K562 (cell line): ENCODE measurements around the gene DDX23. TPM values are rescaled to one million over a fixed set of nuclear protein-coding genes. Genes with fewer than 3 reads are reported as not detected.

Experiments
- AFF4 ChIP-seq: sonication (generic); formaldehyde crosslinking; IDR thresholded peaks from 2 replicates; pipeline ENCODE4 v1.8.0; 2023; ENCODE audit warnings: mild to moderate bottlenecking, missing genetic modification reagents
- CBFB ChIP-seq: sonication (generic); formaldehyde crosslinking; IDR thresholded peaks from 2 replicates; pipeline ENCODE4 v1.4.0; 2020; ENCODE audit warnings: mild to moderate bottlenecking, missing genetic modification reagents
- CTBP1 ChIP-seq: fragments of 450-650 bp; IDR thresholded peaks from 2 replicates; pipeline ENCODE4 v1.6.1; 2016; ENCODE audit warnings: borderline replicate concordance
- ETV6 ChIP-seq, 3 experiments: fragments of 150-350 bp in 1 of 3; sonication (generic) in 1 of 3; formaldehyde crosslinking in 1 of 3; IDR thresholded peaks; 2 replicates each; pipeline versions ENCODE4 v1.6.1 to v1.8.0; 2014 to 2022; ENCODE audit warnings: borderline replicate concordance in 2 of 3, low read depth in 2 of 3, antibody characterized with exemption in 1 of 3, low read length in 1 of 3, mild to moderate bottlenecking in 1 of 3, missing genetic modification reagents in 1 of 3
- HDAC1 ChIP-seq, 2 experiments: fragments of 450-650 bp; IDR thresholded peaks; 2 replicates each; pipeline ENCODE4 v1.6.1; 2016 to 2017; ENCODE audit warnings: inconsistent platforms in 1 of 2, mild to moderate bottlenecking in 1 of 2, moderate library complexity in 1 of 2
- LCOR ChIP-seq: sonication (generic); formaldehyde crosslinking; IDR thresholded peaks from 2 replicates; pipeline ENCODE4 v1.8.0; 2022; ENCODE audit warnings: mild to moderate bottlenecking, missing genetic modification reagents
- MEF2A ChIP-seq: IDR thresholded peaks from 2 replicates; pipeline ENCODE4 v1.6.1; 2011; ENCODE audit warnings: low read depth, mild to moderate bottlenecking, low read length, moderate library complexity; ENCODE audit not compliant: control insufficient read depth
- POLR2B ChIP-seq: fragments of 450-650 bp; IDR thresholded peaks from 2 replicates; pipeline ENCODE4 v1.6.1; 2018; ENCODE audit warnings: low read depth; ENCODE audit not compliant: partially characterized antibody
- PRDM10 ChIP-seq: fragments of 450-650 bp; IDR thresholded peaks from 2 replicates; pipeline ENCODE4 v1.6.1; 2018; ENCODE audit not compliant: partially characterized antibody
- RUNX1 ChIP-seq: sonication (generic); IDR thresholded peaks from 2 replicates; pipeline ENCODE4 v1.6.1; 2016; ENCODE audit warnings: antibody characterized with exemption, low read depth
- SRSF3 ChIP-seq: fragments of 200-400 bp; formaldehyde crosslinking; IDR thresholded peaks from 2 replicates; pipeline ENCODE4 v1.6.1; 2016; ENCODE audit warnings: mild to moderate bottlenecking, low read length, moderate library complexity; ENCODE audit not compliant: insufficient read depth
- TEAD4 ChIP-seq, 2 experiments: sonication (generic) in 1 of 2; formaldehyde crosslinking in 1 of 2; IDR thresholded peaks; 2 replicates each; pipeline versions ENCODE4 v1.6.1 to v1.8.0; 2012 to 2022; ENCODE audit warnings: borderline replicate concordance in 1 of 2, inconsistent platforms in 1 of 2, low read length in 1 of 2, mild to moderate bottlenecking in 1 of 2, missing genetic modification reagents in 1 of 2
- ZNF699 ChIP-seq: fragments of 250-450 bp; sonication (Bioruptor Pico); IDR thresholded peaks from 2 replicates; pipeline ENCODE4 v1.8.0; 2021; ENCODE audit warnings: mild to moderate bottlenecking, moderate library complexity; ENCODE audit not compliant: insufficient replicate concordance
- polyA plus RNA-seq, 8 experiments: library from polyadenylated mRNA; depleted of rRNA in 4 of 8; stranded (reverse) in 5 of 8; unstranded in 3 of 8; fragments of >200 nt; fragmentation: Nextera tagmentation in 2 of 8; fragmentation: Illumina TruSeq in 1 of 8; extraction: Ambion mirVana in 2 of 8; extraction: Trizol in 1 of 8; gene quantifications; 2 replicates each; pipeline versions ENCODE4 v1.2.1 to v1.2.3, GENCODE V29; 2011 to 2014; ENCODE audit warnings: inconsistent platforms in 1 of 8, missing spikeins in 1 of 8
- total RNA-seq, 7 experiments: library from RNA; depleted of rRNA in 6 of 7; stranded (reverse); fragments of >200 nt in 6 of 7; fragmentation: Illumina TruSeq in 2 of 7; extraction: Trizol in 2 of 7; gene quantifications; 2 replicates each; pipeline versions ENCODE4 v1.2.1 to v1.2.3, GENCODE V29; 2011 to 2021; ENCODE audit warnings: low replicate concordance in 1 of 7

The DDX23 gene
- total and polyA plus RNA-seq, 9 of the 15 experiments (the other 6 are each of a cell fraction or from before 2014, with no cell fraction given): 32.4 to 138 (median 104) TPM

- no peak for TF ChIP-seq POLR2B
- TF ChIP-seq PRDM10: peak; percentile 95
- TF ChIP-seq ETV6 (IDR thresholded peaks at IDR 0.05; ENCODE audit: borderline replicate concordance in 1 of 2, low read depth in 2 of 2, low read length in 1 of 2): no peak
- TF ChIP-seq ETV6 (CRISPR knock-in tag; IDR thresholded peaks at IDR 0.05; ENCODE audit: borderline replicate concordance): no peak
- TF ChIP-seq ZNF699 (CRISPR knock-in tag): no peak
- TF ChIP-seq CBFB (CRISPR knock-in tag): no peak; the same call in 1 of the 2 replicates
- TF ChIP-seq LCOR (CRISPR knock-in tag): peak; percentile 60
- 0 out of 2 replicates have a peak, but pooled peaks have one; percentile 68 for TF ChIP-seq AFF4 (CRISPR knock-in tag)
- no peak for TF ChIP-seq MEF2A
- TF ChIP-seq CTBP1: peak; percentile 96
- no peak for TF ChIP-seq RUNX1
- TF ChIP-seq TEAD4 (IDR thresholded peaks at IDR 0.05; ENCODE audit: low read length): no peak; the same call in 1 of the 2 replicates
- TF ChIP-seq TEAD4 (CRISPR knock-in tag; IDR thresholded peaks at IDR 0.05; ENCODE audit: borderline replicate concordance): no peak
- no peak for TF ChIP-seq SRSF3
- TF ChIP-seq HDAC1 (IDR thresholded peaks at IDR 0.05): peak in 1 of 2 experiments; percentile 7; a peak in 1 of 4 replicates
These were observed 37.5 kb downstream of the DDX23 start (continued) for GRCh38 chr12:48814262-48815125.
